Measurements from ENCODE around the gene PTPRA. TPM values are rescaled to one million over a fixed set of nuclear protein-coding genes. Genes with fewer than 3 reads are reported as not detected.

PTPRA gene
- total and polyA plus RNA-seq, 10 of the 15 experiments (the other 5 are each of a cell fraction or from before 2014, with no cell fraction given): 3.9 to 62.1 (median 34.6) TPM

DNA sequence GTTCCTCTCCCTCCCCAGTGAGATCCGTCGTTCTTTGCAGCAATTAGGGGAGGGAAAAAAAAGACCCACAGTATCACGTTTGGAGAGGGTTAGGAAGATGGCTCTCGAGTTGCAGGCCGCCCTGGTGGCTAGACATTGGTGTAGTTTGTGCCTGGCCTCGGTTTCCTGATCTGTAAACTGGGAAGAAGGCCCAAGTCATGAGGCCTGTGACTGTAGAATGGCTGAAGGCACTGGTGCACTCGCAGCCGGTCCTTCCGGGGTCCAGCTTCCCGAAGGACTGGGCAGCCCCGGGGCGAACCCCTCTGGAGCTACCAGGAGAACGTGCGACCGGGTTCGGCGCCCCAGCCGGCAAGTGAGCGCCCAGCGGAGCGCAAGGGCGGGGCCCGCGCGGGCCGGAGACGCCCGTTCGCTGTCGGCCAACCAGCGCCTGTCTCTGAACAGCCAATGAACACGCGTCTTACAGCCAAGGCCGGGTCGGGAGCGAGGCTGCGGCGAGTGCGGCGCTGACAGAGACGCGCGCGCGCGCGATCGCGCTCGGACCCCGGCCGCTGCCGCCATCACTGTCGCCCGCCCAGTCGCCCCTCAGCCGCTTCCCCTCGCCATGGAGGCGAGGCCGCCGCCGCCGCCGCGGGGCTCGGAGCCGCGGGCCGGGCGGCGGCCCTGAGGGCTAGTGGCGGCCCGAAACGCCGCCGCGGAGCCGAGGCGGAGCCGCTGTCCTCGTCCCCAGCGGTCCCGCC lies at the start of gene PTPRA (continued):
- TF ChIP-seq RB1 (IDR thresholded peaks at IDR 0.05; ENCODE audit: borderline replicate concordance): peak; percentile 92; the same call in 1 of the 2 replicates
- 0 out of 2 replicates have a peak, but pooled peaks have one; percentile 49 for TF ChIP-seq SMARCA5 (IDR thresholded peaks at IDR 0.05)
- no peak for TF ChIP-seq IKZF2 (IDR thresholded peaks at IDR 0.05)
- TF ChIP-seq, protein P1, sequence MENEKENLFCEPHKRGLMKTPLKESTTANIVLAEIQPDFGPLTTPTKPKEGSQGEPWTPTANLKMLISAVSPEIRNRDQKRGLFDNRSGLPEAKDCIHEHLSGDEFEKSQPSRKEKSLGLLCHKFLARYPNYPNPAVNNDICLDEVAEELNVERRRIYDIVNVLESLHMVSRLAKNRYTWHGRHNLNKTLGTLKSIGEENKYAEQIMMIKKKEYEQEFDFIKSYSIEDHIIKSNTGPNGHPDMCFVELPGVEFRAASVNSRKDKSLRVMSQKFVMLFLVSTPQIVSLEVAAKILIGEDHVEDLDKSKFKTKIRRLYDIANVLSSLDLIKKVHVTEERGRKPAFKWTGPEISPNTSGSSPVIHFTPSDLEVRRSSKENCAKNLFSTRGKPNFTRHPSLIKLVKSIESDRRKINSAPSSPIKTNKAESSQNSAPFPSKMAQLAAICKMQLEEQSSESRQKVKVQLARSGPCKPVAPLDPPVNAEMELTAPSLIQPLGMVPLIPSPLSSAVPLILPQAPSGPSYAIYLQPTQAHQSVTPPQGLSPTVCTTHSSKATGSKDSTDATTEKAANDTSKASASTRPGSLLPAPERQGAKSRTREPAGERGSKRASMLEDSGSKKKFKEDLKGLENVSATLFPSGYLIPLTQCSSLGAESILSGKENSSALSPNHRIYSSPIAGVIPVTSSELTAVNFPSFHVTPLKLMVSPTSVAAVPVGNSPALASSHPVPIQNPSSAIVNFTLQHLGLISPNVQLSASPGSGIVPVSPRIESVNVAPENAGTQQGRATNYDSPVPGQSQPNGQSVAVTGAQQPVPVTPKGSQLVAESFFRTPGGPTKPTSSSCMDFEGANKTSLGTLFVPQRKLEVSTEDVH (IDR thresholded peaks at IDR 0.05; ENCODE audit: low read depth, partially characterized antibody): no peak
- no peak for TF ChIP-seq ZZZ3 (IDR thresholded peaks at IDR 0.05; ENCODE audit: control insufficient read depth, insufficient read length, low read depth)
- TF ChIP-seq, protein P2, sequence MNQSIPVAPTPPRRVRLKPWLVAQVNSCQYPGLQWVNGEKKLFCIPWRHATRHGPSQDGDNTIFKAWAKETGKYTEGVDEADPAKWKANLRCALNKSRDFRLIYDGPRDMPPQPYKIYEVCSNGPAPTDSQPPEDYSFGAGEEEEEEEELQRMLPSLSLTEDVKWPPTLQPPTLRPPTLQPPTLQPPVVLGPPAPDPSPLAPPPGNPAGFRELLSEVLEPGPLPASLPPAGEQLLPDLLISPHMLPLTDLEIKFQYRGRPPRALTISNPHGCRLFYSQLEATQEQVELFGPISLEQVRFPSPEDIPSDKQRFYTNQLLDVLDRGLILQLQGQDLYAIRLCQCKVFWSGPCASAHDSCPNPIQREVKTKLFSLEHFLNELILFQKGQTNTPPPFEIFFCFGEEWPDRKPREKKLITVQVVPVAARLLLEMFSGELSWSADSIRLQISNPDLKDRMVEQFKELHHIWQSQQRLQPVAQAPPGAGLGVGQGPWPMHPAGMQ (IDR thresholded peaks at IDR 0.05; ENCODE audit: borderline replicate concordance): no peak
- peak; percentile 39; the same call in 1 of the 2 replicates for TF ChIP-seq HCFC1 (IDR thresholded peaks at IDR 0.05; ENCODE audit: low read length)
- TF ChIP-seq, protein P3, sequence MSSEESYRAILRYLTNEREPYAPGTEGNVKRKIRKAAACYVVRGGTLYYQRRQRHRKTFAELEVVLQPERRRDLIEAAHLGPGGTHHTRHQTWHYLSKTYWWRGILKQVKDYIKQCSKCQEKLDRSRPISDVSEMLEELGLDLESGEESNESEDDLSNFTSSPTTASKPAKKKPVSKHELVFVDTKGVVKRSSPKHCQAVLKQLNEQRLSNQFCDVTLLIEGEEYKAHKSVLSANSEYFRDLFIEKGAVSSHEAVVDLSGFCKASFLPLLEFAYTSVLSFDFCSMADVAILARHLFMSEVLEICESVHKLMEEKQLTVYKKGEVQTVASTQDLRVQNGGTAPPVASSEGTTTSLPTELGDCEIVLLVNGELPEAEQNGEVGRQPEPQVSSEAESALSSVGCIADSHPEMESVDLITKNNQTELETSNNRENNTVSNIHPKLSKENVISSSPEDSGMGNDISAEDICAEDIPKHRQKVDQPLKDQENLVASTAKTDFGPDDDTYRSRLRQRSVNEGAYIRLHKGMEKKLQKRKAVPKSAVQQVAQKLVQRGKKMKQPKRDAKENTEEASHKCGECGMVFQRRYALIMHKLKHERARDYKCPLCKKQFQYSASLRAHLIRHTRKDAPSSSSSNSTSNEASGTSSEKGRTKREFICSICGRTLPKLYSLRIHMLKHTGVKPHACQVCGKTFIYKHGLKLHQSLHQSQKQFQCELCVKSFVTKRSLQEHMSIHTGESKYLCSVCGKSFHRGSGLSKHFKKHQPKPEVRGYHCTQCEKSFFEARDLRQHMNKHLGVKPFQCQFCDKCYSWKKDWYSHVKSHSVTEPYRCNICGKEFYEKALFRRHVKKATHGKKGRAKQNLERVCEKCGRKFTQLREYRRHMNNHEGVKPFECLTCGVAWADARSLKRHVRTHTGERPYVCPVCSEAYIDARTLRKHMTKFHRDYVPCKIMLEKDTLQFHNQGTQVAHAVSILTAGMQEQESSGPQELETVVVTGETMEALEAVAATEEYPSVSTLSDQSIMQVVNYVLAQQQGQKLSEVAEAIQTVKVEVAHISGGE (CRISPR knock-in tag; IDR thresholded peaks at IDR 0.05): no peak
- TF ChIP-seq NFIC (IDR thresholded peaks at IDR 0.05; ENCODE audit: low read depth, low read length): no peak
- peak; percentile 89 for TF ChIP-seq BACH1 (IDR thresholded peaks at IDR 0.05; ENCODE audit: borderline replicate concordance)
- TF ChIP-seq ZNF24 (IDR thresholded peaks at IDR 0.05): 0 out of 2 replicates have a peak, but pooled peaks have one; percentile 22
- TF ChIP-seq, protein P4, sequence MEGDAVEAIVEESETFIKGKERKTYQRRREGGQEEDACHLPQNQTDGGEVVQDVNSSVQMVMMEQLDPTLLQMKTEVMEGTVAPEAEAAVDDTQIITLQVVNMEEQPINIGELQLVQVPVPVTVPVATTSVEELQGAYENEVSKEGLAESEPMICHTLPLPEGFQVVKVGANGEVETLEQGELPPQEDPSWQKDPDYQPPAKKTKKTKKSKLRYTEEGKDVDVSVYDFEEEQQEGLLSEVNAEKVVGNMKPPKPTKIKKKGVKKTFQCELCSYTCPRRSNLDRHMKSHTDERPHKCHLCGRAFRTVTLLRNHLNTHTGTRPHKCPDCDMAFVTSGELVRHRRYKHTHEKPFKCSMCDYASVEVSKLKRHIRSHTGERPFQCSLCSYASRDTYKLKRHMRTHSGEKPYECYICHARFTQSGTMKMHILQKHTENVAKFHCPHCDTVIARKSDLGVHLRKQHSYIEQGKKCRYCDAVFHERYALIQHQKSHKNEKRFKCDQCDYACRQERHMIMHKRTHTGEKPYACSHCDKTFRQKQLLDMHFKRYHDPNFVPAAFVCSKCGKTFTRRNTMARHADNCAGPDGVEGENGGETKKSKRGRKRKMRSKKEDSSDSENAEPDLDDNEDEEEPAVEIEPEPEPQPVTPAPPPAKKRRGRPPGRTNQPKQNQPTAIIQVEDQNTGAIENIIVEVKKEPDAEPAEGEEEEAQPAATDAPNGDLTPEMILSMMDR (IDR thresholded peaks at IDR 0.05 in 2 of 3, conservative IDR thresholded peaks at IDR 0.05 in 1 of 3; ENCODE audit: control insufficient read depth in 2 of 3, extremely low read depth in 1 of 3, insufficient read depth in 1 of 3, low read depth in 3 of 3, low read length in 3 of 3): no peak
- TF ChIP-seq RBBP5 (conservative IDR thresholded peaks at IDR 0.05): no peak
- no peak; the same call in 1 of the 2 replicates for TF ChIP-seq BRCA1 (IDR thresholded peaks at IDR 0.05; ENCODE audit: low read depth, low read length)
- no peak for TF ChIP-seq PAX8 (IDR thresholded peaks at IDR 0.05)
- no peak for TF ChIP-seq NFXL1 (IDR thresholded peaks at IDR 0.05; ENCODE audit: borderline replicate concordance)
- no peak for TF ChIP-seq WRNIP1 (IDR thresholded peaks at IDR 0.05; ENCODE audit: borderline replicate concordance, low read depth, low read length)
- TF ChIP-seq POLR2AphosphoS2 (IDR thresholded peaks at IDR 0.05; ENCODE audit: low read depth, low read length): peak; percentile 56; the same call in 1 of the 2 replicates
- peak; percentile 95; the same call in 1 of the 2 replicates for TF ChIP-seq ASH2L (IDR thresholded peaks at IDR 0.05; ENCODE audit: borderline replicate concordance, low read depth)
- TF ChIP-seq SREBF1 (IDR thresholded peaks at IDR 0.05; ENCODE audit: low read length): no peak
- no peak for TF ChIP-seq TCF7 (IDR thresholded peaks at IDR 0.05; ENCODE audit: borderline replicate concordance)
- peak; percentile 55 for TF ChIP-seq KLF5 (IDR thresholded peaks at IDR 0.05; ENCODE audit: partially characterized antibody)
